ENCODE data around the gene ABHD16B.
"Not testable (repeated sequence)": the region's sequence is repeated elsewhere in the genome, so short reads cannot be mapped to it uniquely, and the experiment has no call there.

The ABHD16B gene

GRCh38 chr20:63834491-63834880, 26.8 kb upstream of the ABHD16B start:
- DNase-seq (ENCODE audit: low read depth): no peak

DNA sequence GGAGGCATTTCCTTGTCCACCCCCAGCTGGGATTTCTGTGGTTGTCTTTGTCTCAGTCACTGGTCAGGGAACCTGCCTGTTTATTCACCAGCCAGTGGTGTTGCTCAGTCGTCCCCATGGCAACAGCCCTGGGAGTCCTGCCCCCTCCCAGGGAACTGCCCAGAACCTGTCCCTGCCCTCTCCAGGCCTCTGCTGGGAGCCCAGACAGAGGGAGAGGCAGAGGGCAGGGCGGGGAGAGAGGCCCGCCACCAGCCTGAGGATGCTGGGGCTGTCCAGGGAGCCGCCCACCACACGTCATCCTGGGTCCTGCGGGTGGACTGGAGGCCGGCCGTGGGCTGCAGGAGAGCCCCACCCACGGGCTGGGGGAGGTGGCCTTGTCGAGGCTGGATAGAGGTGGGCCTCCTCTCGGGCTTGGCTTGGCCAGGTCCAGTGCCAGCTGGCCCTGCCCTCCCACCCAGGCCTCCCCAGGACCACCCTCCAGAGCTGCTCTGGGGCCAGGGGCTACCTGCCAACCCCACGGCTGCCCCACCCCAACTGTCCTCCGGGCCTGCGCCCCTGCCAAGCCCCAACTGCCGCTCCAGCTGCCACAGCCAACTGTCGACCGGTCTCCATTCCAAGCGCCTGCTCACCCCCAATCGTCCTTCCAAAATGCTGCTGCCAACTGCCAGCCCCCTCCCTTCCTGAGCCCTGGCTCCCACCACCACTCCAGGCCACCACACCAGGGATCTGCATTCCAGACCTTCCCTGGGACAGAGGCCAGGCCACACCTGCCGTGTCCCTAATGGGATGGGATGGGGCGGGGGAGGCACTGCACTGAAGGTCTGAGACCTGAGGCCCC, 26.1 kb upstream of the ABHD16B start:
- no peak for DNase-seq (ENCODE audit: low read depth)

DNA sequence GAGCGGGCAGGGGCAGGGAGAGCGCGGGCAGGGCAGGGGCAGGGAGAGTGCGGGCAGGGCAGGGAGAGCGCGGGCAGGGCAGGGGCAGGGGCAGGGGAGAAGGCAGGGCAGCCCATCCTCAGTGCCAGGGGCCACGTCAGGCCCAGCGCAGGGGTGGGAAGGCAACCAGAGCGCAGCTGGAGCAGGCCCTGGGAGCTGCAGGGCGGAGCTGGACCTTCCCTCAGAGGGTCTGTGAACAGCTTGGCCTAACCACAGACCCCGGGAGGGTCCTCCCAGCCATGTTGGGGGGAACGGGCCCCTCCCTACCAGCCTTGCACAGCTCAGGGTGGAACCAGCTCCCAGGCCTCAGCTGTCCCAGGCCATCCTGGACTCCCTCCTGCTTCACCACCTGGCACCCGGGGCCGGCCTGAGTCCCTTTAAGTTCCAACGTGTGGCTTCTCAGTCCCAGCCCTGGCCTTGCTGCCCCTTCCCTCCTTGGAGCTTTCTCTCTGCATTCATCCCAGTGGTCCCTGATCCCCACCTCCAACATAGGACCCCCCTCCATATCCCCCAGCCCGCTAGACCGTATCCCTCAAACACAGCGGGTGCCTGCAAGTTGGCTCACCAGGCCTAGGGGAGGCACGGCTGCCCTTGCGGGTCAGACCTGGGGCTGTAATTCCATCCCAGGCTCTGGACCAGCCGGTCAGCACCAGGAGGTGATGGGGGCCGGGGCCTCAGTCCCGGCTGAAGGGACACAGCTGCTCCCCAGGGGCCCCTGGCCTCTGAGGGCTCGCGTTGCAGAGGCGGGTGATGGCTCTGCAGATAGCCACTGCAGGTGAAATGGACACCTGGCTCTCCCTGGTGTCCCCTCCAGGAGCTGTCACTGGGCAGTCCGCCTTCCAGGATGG, 24.6 kb upstream of the ABHD16B start:
- DNase-seq (ENCODE audit: low read depth): no peak

GRCh38 chr20:63837479-63837878, 23.8 kb upstream of the ABHD16B start:
- no peak for DNase-seq (ENCODE audit: low read depth)

- no peak for DNase-seq (ENCODE audit: low read depth)
Measured at GRCh38 chr20:63839620-63840019, 21.7 kb upstream of the ABHD16B start.

- DNase-seq (ENCODE audit: low read depth): no peak
Measured at GRCh38 chr20:63840405-63840828, 20.9 kb upstream of the ABHD16B start.

- no peak for DNase-seq (ENCODE audit: low read depth)
Measured at GRCh38 chr20:63842258-63842657, 19.0 kb upstream of the ABHD16B start.

DNA sequence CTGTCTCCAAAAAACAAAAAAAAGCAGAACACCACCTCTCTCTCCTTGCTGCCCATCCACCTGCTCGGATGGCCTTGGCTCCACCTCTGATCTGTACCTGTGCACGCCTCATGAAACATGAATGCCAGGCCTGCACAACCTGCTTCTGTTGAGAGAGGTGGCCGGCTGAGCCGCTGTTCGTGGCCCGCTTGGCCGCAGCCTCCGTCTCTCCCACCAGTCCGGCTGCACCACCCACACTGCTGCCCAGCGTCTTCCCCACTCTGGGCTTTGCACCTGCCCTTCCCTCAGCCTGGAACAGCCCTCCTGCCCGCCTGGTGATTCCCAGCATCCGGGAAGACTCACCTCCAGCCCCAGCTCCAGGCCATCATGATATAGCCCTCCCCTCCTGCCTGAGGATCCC, 18.1 kb upstream of the ABHD16B start:
- no peak for DNase-seq (ENCODE audit: low read depth)

GRCh38 chr20:63843778-63844177, 17.5 kb upstream of the ABHD16B start:
- no peak for DNase-seq (ENCODE audit: low read depth)

DNA sequence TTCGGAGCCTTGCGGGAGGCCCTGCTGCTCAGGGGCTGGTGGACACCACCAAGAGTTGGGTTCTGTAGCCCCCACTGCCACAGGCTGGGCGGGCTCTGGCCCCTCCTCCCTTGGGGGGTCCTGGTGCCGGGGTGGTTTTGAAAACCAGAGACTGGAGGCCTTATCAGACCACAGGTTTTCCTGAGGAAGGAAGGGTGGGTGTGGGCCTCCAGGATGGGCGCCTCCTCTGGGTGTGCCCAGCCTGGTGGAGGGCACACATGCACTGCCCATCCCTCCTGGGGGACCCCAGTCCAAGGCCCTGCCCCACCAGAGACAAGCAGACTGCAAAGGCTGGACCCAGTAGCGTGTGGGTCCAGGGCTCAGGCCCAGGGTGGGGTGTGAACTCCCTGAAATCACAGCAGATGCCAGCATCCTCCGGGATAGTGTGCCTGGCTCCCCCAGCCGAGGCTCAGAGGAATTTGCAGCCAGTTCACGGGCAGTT, 16.7 kb upstream of the ABHD16B start:
- no peak for DNase-seq (ENCODE audit: low read depth)

DNA sequence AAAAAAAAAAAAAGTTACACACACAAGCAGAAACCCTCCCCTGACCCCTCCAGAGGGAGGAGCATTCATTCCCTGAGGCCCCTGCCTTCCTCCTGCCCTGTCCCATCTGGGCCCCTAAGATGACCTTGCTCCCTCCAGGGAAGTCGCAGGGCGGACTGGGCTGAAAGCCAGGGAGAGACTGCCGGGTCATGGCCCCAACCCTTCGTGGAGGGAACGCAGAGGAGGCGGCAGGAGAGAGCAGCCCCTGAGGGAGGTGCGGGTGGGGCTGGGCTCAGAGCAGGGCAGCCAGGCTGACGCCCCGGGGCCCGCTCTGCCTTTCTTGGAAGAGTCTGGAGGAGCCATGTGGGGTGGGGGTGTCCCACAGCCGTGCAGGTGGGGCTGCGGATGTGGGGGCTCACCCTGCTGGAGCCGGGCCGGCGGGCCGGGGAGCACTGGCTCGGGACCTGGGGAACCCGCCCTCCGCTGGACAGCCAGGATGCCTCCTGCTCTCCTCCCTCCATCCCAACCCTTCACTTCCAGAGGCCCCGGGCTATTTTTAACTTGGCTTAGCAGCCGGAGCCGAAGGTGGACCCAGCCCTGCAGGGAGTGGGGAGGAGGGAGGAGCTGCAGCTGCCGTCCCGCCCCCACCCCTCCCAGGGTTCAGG, 15.0 kb upstream of the ABHD16B start:
- no peak for DNase-seq (ENCODE audit: low read depth)

DNA sequence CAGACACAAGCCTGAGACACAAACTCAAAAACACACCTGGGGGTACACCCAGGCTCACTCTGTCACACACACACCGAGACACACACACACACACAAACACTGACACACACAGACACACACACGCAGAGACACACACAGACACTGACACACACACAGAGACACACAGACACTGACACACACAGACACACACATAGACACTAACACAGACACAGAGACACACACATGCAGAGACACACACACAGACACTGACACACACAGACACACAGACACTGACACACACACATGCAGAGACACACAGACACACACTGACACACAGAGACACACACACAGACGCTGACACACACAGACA, 14.4 kb upstream of the ABHD16B start:
- no peak for DNase-seq (ENCODE audit: low read depth)

- DNase-seq (ENCODE audit: low read depth): no peak
Measured at GRCh38 chr20:63847237-63848002, 13.9 kb upstream of the ABHD16B start.

- DNase-seq (ENCODE audit: low read depth): no peak
Measured at GRCh38 chr20:63848003-63848911, 13.0 kb upstream of the ABHD16B start.

- no peak for DNase-seq (ENCODE audit: low read depth)
Measured at GRCh38 chr20:63850689-63851547, 10.4 kb upstream of the ABHD16B start.

- DNase-seq (ENCODE audit: low read depth): not testable (repeated sequence)
Measured at GRCh38 chr20:63851548-63851943, 9.8 kb upstream of the ABHD16B start.

- not testable (repeated sequence) for DNase-seq (ENCODE audit: low read depth)
Measured at GRCh38 chr20:63853733-63854068, 7.6 kb upstream of the ABHD16B start.

DNA sequence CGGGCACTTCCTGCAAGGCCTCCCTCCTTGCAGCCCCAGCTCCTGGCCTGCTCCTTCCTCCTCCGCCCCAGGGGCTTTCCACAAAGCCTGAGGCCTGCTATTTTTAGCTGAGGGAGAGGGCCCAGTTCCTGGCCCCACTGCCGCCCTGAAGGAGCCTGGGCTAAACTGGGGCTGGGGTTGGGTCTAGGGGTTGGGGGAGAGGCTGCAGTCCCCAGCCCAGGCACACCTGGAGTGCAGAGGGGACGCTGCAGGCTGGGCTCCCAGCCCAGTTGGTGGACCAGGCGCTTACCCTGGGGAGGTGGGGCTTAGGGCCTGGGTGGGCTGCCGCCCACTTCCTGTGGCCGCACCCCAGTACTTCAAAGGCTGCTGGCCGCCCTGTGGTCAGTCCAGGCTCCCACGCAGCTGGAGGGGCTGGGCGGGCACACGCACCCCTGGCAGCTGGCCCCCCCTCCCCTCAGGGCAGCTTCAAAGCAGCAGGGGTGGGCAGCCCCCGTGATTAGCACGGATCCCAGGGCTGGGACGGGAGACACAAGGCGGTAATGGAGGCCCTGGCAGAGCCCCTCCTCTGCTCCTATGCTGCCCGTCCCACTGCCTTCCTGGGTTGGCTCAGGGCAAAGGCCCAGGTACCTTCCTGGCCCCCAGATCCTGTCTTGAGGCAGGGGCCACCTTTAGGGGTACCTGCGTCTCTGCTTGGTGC, 7.1 kb upstream of the ABHD16B start:
- no peak for DNase-seq (ENCODE audit: low read depth)

- DNase-seq (ENCODE audit: low read depth): no peak
Measured at GRCh38 chr20:63854766-63855362, 6.4 kb upstream of the ABHD16B start.
